GM11168 (cell line): ENCODE measurements around the gene FAM83E.

ENCODE experiments used
- in situ Hi-C: fragments of 300-500 bp; cut with MboI; formaldehyde crosslinking; loops from one replicate; pipeline ENCODE4 v1.12.0; 2022; ENCODE audit warnings: low sequenced_read_pairs; ENCODE audit not compliant: unreplicated experiment

FAM83E gene

DNA sequence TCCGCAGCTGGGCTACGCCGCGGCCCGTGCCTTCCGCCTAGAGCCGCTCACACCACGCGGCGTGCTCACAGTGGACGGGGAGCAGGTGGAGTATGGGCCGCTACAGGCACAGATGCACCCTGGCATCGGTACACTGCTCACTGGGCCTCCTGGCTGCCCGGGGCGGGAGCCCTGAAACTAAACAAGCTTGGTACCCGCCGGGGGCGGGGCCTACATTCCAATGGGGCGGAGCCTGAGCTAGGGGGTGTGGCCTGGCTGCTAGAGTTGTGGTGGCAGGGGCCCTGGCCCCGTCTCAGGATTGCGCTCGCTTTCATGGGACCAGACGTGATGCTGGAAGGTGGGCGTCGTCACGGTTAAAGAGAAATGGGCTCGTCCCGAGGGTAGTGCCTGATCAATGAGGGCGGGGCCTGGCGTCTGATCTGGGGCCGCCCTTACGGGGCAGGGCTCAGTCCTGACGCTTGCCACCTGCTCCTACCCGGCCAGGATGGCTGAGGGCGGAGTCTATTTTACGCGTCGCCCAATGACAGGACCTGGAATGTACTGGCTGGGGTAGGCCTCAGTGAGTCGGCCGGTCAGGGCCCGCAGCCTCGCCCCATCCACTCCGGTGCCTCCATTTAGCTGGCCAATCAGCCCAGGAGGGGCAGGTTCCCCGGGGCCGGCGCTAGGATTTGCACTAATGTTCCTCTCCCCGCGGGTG, 14.9 kb upstream of the FAM83E start:
- in situ Hi-C loops: no loop called here

DNA sequence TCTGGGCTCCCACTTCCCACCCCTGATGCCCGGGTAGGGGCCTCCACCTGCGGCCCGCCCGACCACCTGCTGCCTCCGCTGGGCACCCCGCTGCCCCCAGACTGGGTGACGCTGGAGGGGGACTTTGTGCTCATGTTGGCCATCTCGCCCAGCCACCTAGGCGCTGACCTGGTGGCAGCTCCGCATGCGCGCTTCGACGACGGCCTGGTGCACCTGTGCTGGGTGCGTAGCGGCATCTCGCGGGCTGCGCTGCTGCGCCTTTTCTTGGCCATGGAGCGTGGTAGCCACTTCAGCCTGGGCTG, 14.4 kb upstream of the FAM83E start:
- in situ Hi-C loops: no loop called here

DNA sequence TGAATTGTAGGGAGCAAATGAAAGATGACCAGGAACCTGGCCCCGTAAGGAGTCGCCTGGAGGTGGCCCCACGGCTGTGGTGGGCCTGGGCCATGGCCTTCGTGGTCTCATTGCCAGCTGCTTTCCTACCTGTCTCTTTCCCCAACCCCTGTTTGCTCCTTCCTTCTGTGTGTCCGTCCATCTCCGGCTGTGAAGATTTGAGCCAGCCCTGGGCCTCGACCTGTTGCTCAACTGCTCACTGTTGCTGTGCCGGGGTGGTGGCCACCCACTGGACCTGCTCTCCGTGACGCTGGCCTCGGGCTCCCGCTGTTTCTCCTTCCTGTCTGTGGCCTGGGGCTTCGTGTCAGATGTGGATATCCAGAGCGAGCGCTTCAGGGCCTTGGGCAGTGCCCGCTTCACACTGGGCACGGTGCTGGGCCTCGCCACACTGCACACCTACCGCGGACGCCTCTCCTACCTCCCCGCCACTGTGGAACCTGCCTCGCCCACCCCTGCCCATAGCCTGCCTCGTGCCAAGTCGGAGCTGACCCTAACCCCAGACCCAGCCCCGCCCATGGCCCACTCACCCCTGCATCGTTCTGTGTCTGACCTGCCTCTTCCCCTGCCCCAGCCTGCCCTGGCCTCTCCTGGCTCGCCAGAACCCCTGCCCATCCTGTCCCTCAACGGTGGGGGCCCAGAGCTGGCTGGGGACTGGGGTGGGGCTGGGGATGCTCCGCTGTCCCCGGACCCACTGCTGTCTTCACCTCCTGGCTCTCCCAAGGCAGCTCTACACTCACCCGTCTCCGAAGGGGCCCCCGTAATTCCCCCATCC, 13.8 kb upstream of the FAM83E start:
- in situ Hi-C loops: no loop called here

- in situ Hi-C loops: no loop called here
Measured at GRCh38 chr19:48627865-48628314, 13.0 kb upstream of the FAM83E start.

- in situ Hi-C loops: no loop called here
Measured at GRCh38 chr19:48627201-48627864, 12.5 kb upstream of the FAM83E start.

DNA sequence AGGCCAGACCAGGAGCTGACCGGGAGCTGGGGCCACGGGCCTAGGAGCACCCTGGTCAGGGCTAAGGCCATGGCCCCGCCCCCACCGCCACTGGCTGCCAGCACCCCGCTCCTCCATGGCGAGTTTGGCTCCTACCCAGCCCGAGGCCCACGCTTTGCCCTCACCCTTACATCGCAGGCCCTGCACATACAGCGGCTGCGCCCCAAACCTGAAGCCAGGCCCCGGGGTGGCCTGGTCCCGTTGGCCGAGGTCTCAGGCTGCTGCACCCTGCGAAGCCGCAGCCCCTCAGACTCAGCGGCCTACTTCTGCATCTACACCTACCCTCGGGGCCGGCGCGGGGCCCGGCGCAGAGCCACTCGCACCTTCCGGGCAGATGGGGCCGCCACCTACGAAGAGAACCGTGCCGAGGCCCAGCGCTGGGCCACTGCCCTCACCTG, 11.0 kb upstream of the FAM83E start:
- in situ Hi-C loops: no loop called here

GRCh38 chr19:48624791-48625723, 10.2 kb upstream of the FAM83E start:
- in situ Hi-C loops: no loop called here

DNA sequence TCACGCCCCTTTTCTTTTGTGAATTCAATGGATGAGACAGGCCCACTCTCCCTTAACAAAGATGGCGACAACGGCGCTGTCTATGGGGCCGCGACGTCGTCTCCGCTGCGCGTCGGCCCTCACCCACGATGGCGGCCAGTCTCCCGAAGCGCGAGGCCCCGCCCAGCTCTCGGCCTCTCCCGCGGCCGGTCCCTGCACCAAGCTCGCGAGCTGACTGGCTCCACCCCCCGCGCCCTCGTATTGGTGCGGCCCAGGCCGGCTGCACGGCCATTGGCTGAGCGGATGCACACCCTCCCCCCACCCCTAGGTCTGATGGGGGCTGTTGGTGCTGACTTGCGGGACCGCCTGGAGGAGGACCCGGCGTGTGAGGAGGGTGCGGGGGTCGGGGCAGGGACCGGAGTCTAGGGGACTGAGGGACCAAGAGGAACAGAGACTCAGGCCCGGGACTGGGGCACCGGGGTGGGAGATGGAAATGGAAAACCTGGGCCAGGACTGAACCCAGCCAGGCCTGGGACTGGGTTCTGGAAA, 9.3 kb upstream of the FAM83E start:
- in situ Hi-C loops: no loop called here

- in situ Hi-C loops: no loop called here
Measured at GRCh38 chr19:48623556-48624066, 8.7 kb upstream of the FAM83E start.

GRCh38 chr19:48619692-48620585, 5.1 kb upstream of the FAM83E start:
- in situ Hi-C loops: no loop called here

GRCh38 chr19:48618916-48619691, 4.2 kb upstream of the FAM83E start, which contains the start of the genes RPL18 and SPHK2:
RPL18 (minus strand) TSS chr19:48619178; CDS start chr19:48619143, 35 bp downstream.
SPHK2 (plus strand) TSS chr19:48619506; CDS start chr19:48620515, 1,009 bp downstream.
- in situ Hi-C loops: no loop called here

DNA sequence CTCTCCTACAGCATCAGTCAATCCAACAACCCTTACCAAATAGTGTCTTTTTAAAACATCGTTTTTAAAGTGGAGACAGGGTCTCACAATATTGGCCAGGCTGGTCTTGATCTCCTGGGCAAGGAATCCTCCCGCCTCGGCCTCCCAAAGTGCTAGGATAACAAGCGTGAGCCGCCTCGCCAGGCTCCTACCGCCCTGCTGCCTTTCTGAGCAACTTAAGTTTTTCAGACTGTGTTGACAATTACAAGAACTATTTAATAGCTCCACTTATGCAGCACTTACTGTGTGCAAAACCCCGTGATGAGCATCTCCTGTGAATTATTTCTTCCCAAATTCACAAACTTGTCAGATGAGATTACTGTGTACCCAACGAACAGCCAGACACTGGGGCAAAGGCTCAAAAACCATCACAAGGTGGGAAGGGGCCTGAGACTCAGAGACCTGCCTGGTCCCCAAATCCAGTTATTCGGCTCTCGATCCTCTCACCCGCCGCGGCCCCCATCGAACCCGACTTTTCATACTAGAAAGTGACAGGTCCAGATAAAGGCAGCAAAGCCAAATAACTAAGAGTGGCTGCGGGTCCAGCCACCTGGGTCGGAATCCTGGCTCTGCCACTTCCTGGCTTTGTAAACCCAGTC, 3.5 kb upstream of the FAM83E start:
- in situ Hi-C loops: no loop called here

DNA sequence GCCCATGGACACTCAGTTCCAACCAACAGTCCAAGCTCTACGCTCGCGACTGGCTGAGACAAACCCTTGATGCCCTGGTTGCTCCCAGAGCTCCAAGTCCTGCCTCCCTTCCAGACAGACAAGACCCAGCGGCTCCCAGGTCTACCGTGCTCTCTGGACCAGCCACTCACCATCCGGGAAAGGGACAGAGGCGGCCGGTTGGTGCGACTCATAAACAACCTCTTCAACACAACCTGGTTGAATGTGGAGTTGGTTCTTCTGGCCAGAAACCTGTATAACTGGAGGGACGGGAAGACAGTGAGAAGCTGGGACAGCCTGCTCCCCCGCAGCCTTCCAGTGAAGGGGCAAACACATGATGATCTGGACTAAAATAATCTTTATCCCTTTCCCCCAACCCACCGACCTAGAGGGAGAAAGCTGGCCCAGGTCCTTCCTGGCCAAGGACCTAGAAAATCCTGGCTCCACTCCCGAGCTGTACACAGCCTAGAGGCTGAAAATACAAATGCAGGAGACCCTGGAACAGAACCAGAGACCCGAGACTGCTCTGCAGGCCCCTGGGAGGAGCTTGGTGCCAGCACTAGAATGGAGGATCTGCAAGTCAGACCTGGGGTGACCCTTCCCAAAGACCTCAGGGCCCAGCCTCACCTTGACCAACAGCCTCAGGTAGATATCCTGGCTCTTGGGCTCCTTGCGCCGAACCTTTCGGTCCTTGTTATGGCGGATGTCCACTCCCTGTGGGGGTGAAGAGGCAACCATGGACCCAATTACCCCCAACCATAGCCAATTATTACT, 2.5 kb upstream of the FAM83E start:
- in situ Hi-C loops: no loop called here

DNA sequence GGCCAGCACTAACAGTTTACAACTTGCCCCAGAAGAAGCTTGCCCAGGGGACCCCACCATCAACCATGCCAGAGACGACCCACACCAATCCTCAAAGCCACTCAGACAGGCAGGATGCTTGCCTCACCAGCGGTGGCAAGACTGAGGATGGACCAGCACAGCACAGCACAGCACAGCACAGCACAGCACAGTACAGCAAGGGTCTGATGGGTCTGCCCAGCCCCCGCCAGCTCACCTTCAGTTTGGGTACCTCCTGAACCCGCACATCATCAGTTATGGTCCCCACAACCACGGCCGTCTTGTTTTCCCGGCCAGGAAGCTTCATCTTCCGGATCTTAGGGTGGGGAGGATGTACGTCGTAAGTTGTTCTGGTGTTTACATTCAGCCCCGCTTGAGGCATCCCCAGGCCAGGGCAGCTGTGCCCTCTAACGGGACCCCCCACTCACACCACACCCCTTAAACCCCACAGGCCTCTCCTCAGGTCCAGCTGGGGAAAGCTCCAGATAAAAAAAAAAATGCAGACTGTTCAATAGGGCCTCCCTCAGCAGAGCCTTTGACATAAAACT, 1.7 kb upstream of the FAM83E start:
- in situ Hi-C loops: no loop called here

DNA sequence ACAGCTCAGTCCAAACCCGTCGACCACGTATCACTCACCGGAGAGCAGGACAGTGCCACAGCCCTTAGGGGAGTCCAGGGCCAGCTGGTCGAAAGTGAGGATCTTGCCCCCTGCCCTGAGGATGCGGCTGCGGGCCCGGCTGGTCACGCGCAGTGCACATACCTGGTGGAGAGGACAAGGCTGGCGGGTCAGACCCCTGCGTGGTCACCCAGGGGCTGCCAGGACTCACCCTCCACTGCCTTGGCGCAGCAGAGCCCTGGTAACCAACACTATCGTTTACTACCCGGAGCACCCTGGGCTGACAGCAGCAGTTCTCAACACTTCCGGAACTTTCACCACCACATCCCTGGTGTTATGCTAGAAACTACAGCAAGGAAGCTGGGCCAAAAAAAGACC, 1.2 kb upstream of the FAM83E start:
- in situ Hi-C loops: no loop called here
